GM21390 (cell line): ENCODE data around the gene EPHB3.

ENCODE experiments used
- ATAC-seq: cut with Tn5 transposase; IDR thresholded peaks from one replicate; pipeline ENCODE4 v1.9.1; 2021; ENCODE audit not compliant: unreplicated experiment

The EPHB3 gene

DNA sequence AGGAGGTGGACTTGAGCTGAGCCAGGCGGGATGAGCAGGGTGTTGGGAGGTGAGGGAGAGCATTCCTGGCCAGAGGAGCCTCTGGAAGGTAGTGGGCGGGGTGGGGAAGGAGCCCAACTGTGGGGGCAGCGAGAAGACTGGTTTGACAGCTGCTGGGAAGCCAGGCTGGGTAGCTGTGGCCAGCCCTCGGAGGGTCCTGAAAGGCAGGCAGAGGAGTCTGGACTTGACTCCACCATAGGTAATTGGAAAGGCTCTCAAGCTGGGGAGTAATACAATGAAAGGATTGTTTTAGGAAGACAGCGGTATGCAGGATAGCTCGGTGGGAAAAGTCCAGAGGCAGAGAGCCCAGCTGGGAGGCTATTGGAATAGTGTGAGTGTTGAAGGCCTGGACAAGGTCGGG lies 17.2 kb downstream of the EPHB3 start:
- ATAC-seq: no peak

DNA sequence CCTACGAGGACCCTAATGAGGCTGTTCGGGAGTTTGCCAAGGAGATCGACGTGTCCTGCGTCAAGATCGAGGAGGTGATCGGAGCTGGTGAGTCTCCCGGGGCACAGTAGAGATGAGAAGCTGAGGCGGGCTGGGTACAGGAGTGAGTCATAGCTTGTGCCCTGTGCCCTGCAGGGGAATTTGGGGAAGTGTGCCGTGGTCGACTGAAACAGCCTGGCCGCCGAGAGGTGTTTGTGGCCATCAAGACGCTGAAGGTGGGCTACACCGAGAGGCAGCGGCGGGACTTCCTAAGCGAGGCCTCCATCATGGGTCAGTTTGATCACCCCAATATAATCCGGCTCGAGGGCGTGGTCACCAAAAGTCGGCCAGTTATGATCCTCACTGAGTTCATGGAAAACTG lies 17.9 kb downstream of the EPHB3 start:
- ATAC-seq: no peak

DNA sequence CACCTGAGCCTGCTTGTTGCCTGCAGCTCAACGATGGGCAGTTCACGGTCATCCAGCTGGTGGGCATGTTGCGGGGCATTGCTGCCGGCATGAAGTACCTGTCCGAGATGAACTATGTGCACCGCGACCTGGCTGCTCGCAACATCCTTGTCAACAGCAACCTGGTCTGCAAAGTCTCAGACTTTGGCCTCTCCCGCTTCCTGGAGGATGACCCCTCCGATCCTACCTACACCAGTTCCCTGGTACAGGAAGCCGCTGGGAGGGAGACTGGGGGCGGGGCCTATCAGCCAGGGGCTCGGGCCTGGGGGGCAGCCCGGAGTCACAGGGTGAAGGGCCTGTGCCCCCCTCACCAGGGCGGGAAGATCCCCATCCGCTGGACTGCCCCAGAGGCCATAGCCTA lies 18.8 kb downstream of the EPHB3 start:
- no peak for ATAC-seq

DNA sequence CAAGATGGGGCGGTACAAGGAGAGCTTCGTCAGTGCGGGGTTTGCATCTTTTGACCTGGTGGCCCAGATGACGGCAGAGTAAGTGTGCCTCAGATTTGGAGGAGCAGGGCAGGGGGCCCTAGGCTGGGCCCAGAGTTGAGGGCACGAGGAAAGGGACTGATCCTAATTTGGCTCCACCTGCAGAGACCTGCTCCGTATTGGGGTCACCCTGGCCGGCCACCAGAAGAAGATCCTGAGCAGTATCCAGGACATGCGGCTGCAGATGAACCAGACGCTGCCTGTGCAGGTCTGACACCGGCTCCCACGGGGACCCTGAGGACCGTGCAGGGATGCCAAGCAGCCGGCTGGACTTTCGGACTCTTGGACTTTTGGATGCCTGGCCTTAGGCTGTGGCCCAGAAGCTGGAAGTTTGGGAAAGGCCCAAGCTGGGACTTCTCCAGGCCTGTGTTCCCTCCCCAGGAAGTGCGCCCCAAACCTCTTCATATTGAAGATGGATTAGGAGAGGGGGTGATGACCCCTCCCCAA lies 19.8 kb downstream of the EPHB3 start:
- ATAC-seq: no peak

DNA sequence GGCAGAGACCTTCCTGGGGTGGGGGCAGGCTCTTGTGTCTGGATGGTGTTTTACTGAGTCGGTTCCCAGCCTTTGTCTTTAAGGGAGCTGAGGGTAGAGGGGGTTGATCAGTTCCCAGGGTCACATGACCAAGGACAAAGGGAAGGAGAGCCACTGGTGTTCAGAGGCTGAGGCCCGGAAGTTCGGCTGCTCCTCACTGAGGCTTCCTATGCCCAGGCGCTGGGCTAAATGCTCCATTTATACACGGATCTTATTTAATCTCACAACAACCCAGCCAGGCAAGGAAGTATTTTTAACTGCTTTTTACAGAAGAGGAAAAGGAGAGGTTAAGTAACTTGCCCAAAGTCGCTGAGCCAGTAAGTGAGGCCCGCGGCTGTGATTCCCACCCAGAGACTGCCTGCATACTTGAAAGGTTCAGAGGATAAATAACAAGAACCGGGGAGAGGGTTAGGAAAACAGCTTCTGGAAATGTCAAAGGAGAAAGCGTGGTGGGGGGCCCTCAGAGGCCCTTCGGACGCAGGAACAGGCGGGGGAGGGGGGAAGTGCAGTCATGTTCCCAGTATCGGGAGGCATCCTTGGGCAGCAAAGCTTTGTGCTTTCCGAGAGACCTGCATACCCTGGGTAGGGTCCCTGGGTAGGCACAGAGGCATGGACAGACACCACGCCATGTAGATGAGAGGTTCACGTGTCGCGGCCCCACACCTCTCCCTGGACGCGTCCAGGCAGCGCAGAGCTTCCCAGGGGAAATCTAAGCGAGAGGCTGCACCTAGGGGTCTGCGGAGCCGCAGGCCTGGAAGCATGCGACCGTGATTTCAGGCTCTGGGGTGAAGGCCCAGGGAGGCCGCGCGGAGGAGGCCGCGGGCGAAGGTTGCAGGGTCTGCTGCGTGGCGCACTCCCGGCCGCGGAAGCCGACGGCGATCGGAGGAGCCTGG lies 21.3 kb downstream of the EPHB3 start:
- no peak for ATAC-seq

DNA sequence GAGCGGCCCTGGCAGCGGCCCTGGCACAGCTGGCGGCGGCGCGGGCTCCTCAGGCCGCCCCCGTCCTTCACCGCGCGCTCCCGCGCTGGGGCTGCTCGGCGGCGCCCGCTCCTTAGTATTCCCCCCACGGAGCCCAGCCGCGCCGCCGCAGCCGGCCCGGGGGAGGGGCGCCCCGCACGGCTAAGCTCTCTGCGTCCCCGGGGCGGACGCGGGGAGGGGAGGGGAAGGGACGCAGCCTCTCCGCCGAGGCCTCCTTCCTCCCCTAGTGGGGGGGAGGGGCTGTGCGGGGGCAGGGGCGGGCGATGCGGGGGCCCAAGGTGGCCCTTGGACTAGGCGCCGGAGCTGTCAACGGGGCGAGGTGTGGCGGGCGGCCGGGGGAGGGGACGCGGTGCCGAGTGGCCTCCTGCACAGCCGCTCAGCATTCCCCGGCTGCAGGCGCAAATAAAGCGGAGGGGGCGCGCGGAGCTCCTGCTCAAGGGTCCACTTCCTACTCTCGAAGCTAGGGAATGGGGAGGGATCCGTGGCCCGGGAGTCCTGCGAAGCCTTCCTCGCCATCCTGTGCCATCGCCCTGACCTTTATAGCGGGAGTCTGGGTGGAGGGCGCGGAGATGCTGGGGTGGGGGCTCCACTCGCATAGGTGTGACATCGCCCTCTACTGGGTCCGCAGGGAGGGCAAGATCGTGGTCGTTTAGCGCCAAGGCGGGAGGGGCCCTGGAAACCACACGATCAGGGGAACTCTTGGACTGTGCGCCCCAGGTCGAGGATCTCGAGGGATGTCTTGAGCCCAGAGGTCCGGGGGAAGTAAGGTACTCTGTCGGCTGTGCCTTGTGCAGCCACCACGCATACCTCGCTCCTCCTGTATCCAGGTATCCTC lies 22.2 kb downstream of the EPHB3 start:
- ATAC-seq: no peak

DNA sequence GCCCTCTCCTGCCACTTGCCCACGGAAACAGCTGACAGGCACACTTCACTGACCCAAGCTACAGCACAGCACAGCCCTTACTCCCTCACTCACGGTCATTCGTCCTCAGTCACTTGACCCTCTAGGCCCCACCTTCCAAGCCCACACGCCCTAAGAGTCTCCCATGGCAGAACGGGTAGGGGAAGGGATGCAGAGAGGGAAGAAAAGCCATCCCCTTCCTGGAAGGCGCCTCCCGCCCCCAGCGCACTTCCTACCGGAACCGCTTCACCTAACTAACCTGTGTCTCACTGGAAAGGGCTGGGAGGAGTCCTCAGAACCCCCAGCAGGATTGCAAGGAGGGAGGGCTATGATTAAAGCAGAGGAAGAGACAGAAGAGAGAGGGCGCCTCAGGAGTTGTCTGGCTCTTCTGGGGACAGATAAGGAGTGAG lies 22.9 kb downstream of the EPHB3 start:
- no peak for ATAC-seq

DNA sequence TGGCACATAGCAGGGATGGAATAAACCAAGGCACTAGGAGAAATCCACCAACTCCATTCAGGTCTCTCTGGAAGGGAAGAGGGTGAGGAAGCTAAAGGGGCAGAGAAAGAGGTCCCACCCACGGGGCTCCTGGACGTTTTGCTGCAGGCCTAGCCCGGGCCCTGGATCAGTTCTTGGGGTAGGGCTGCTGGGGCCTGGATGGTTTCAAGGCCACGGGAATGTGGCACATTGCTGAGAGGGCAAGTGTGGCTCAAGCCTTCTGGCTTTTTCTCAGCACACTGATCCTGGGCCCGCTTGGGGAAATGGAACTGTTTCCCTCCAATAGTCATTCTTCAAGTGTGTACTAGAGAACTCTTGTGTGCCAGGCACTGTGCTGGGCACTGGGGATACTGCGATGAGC lies 24.0 kb downstream of the EPHB3 start:
- ATAC-seq: no peak

DNA sequence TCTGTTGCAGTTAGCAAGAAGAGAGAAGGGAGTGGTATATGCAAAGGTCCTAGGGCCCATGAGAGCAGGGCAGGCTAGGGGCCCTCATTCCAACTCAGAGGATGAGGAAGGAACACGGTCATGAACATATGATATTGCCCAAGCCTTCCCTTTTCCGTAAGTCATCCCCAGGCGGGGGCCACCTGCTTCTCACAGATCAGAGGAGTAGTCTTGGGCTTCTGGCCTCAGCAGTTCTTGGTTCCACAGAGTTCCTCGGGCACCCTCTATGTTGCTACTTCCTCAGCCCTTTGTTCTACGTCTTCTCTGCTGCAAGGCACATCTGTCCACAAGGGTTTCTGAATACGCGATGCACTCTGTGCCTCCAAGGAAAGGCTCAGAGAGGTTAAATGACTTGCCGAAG lies 25.3 kb downstream of the EPHB3 start:
- ATAC-seq: no peak

DNA sequence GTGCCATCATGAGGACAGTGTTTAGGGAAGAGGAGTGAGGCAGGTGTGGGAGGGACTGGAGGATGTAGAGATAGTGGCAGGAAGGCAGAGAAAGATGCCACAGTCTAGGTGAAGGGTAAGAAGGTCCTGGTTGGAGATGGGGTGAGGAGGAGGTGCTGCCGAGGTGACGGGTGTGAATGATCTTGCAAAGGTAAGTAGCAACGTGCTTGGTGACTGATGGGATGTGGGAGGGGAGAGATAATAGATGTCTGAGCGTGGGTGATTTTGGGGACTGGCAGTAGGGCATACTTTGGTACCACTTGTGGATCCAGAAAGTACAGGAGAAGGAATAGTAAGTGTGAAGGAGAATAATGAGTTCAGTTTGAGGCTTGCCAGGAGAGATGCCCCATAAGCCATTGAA lies 27.2 kb downstream of the EPHB3 start:
- no peak for ATAC-seq

DNA sequence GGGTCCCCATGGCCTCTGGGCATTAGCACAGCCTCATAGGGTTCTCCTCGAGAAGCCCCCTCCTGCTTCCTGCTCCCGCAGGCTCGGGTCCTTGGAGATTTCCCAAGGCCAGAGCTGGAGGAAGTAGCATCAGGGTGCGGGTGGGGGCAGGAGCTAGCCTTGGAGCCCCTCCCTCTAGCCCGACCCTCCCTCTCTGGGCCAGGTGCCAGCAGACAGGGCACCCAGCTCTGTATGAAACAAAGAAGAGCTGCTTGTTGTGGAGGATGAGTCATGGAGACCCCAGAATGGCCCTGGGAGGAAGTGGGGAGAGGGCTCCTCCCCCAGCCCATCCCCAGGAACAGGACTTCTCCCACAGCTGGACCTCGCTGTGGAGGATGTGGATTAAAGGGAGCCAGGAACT lies 29.2 kb downstream of the EPHB3 start:
- no peak for ATAC-seq

DNA sequence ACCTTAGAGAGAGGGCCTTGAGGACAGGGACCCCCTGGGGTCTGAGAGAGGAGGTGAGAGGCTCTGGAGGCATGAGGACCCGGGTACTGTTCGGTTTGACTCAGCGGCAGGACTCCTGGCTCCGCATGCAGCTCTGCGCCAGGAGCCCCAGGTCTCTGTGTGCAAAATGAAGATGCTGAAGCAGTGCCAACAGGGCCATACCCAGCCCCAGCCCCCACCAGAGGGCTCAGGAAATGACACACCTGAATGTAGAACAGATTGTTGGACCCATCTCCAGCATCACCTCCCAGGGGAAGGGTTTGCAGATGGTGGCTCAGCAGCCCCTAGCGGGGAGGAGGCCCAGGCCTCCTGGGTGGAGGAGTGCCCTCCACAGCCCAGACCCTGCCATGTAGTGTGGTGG lies 30.2 kb downstream of the EPHB3 start:
- no peak for ATAC-seq

DNA sequence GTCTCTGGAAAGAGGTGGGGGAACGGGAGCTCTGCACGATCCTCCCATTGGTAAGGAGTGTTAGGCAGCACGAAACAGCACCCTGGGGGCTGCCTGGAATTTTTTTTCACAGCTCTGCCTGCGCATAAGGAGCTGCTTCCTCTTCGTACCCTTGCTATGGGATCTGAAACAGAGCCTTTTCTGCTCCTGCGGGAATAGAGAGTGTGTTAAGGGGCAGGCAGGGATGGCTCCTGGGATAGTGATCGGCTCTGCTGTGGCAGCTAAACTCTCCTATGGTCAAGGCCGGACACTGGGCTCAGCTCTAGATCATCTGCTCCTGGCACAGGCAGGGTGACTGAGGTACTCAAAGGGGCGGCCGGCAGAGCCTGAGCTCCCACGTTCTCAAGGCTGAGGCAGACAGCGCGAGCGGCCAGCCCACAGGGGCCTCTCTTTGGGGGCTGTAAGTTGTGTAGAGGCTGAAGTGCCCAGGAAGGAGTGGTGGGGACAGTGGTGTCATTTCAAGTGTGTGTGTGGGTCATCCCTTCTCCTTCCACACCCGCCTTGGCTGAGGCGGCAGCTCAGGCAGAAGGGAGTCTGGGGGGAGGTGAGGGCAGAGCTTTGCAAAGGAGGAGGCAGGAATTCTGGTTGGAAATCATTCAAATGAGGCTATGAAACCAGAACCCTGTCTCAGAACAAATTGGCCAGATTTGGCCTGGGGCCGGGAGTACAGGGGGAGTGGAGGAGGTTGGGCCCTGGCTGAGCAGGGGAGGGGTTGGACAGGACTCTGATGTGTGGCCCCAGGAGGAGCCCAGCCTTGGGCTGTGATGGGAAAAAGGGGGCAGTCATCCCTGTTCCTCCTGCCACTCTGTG lies 31.0 kb downstream of the EPHB3 start:
- ATAC-seq: no peak

DNA sequence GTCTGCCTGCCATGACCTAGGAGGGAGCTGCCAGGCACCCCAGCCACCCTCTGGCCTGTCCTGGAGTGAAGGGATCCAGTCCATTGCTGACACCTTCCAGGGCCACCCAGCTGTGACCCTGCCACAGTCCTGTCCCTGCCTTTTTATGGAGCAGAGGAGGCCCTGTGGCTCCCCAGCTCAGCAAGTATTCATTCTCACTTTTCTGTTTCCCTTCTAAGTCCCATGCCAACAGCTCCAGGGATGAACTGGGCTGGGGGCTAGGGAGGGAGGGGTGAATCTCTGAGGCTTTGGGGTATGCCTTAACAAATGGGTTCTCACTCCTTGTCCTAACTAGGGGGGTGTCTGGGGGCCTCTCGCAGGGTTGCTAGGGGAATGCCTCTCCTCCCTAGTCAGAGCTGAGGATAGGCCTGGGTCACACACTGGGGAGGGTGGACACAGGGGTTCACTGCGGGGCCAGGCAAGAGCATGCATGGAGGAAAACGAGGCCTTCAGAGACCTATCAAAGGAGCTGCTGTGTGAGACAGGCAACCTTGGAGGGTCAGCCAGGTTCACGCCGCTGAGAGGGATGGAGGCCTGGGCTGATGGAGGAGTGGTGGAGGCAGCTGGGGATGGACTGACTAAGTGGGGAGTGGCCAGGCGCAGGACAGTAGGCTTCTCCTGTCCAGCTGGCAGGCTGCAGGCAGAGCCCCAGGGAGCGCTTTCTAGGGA lies 31.8 kb downstream of the EPHB3 start:
- ATAC-seq: no peak

DNA sequence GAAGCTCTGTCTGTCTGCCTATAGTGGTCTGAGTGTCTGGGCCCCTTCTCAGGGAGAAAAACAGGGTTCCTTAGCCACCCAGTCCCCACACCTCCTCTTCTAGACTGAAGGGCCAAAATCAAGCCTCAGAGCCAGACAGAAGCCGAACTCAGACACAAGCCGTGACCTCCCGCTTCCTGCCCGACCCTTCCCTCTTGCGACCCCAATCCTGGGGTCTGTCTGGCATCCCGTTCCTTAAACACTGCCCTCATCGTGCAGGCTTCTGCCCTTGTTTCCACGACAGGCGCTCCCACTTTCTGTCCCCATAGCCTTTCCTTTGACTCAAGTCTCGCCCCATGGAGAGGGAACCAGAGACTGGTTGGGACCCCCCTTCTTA lies 32.3 kb downstream of the EPHB3 start:
- no peak for ATAC-seq

DNA sequence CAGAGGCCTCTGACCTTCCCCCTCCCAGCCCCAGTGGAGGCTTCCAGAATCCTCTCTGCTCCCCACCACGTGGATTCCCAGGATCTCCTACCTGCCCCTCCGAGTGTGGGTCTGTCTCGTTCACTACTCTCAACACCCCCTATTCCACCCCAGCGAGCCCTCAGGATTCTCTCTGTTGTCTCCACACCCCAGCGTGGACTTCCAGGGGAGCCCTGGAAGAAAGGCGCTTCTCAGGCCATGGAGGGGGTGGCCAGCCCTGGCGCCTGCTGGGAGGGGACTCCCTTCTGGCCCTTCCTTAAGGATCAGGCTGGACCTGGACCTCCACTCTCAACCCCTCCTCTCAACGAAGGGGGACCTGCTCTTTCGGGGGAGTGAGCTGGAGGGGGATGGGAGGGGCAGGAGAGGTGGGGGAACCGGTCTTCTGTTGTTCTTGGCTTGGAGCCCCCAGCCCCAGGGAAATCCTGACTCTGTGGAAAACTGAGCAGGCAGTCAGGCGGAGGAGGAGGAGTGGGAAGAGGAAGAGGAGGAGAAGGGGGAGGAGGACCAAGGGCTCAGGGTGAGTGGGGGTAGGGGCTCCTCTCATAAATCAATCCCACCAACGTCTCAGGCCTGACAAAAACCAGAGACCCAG lies 32.9 kb downstream of the EPHB3 start:
- no peak for ATAC-seq

DNA sequence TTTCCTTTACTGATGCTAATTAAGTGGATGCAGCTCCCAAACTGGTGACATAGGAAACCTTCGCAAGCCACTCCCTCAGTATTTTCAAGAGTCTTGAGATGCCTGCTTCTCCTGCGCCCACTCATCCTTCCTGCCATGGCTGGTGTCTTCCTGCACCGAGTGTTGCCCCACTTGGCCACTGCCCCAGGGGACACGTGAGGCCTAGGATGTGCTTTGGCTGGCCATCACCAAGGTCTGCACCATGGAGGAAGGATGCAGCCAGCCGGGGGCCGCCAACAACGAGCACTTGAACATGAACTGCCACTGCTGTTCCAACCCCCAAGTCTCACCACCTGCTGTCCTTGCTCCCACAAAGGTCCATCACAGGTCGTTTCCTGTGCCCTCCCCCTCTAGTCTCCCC lies 34.1 kb downstream of the EPHB3 start:
- no peak for ATAC-seq

DNA sequence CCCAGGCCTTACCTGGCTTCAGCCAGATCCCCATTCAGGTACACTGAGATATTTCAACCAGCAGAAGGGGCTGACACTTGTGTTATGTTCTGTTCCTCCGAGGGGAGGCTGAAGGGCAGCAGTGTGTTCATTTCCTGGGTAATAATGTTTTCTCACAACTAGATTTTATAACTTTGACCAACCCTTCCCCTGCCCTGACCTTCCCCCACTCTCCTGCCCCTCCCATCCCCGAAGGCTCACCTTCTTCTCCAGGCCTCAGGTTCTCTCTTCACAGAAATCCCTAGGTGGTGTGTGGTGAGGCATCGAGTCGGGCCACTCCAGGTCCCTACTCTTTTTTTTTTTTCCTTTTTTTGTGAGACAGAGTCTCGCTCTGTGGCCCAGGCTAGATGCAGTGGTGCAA lies 34.6 kb downstream of the EPHB3 start:
- ATAC-seq: no peak

DNA sequence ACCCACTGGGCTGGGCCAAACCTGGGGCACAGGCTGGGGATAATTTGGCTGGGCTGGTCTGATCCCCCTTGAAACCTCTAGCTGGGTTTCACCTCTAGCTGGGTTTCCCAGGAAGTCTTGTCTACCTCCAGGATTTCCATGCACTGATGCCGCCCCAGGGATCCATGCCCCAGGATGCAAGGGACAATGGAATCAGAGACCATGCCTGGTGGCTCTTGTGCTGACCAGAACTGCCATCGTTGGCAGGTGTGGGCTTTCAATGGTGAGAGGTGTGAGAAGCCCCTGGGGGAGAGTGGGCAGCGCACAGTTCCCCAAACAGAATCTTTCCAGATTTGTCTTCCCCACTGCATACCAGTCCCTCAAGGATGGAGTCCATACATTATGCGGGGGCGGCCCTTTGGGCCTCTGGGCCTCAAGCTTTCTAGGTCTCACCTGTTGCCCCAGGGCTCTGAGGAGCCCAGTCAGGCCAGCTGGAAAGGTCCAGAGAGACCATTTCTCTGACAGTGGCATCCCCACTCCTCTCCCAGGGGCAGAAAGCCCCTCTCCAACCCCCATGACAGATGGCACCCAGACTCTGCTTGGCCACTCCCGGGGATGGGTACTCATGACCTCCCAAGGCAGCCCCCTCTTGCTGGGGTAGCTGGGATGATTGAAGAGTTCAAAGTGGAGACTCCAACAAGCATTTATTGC lies 35.4 kb downstream of the EPHB3 start:
- no peak for ATAC-seq
